ENCODE data around the gene GRIN3B. TPM values are rescaled to one million over a fixed set of nuclear protein-coding genes. Genes with fewer than 3 reads are reported as not detected.

Gene GRIN3B
- total and polyA plus RNA-seq, 9 of the 15 experiments (the other 6 are each of a cell fraction or from before 2014, with no cell fraction given) = 0.06 to 0.95 (median 0.19) TPM; not detected in 6

- TF ChIP-seq TOE1 (IDR thresholded peaks at IDR 0.05; ENCODE audit: borderline replicate concordance) (peak; percentile 47; the same call in 1 of the 2 replicates), TOE1 (CRISPR knock-in tag; IDR thresholded peaks at IDR 0.05; ENCODE audit: borderline replicate concordance, low read depth) (no peak), TCF7 (IDR thresholded peaks at IDR 0.05; ENCODE audit: borderline replicate concordance) (no peak), POLR3A (IDR thresholded peaks at IDR 0.05; ENCODE audit: borderline replicate concordance, extremely low read depth, insufficient read depth, insufficient read length) (no peak), PCBP1 (IDR thresholded peaks at IDR 0.05; ENCODE audit: low read depth, low read length, poor library complexity, severe bottlenecking) (no peak), HEY1 (CRISPR knock-in tag; IDR thresholded peaks at IDR 0.05; ENCODE audit: borderline replicate concordance) (no peak), ZNF324 (CRISPR knock-in tag; IDR thresholded peaks at IDR 0.05) (no peak), YBX1 (IDR thresholded peaks at IDR 0.05) (no peak), BRD9 (IDR thresholded peaks at IDR 0.05; ENCODE audit: low read depth, partially characterized antibody) (no peak), THRAP3 (IDR thresholded peaks at IDR 0.05; ENCODE audit: borderline replicate concordance) (no peak), PRDM10 (IDR thresholded peaks at IDR 0.05; ENCODE audit: partially characterized antibody) (no peak), ETV5 (CRISPR knock-in tag; IDR thresholded peaks at IDR 0.05; ENCODE audit: low read depth) (no peak), ZNF224 (CRISPR knock-in tag; IDR thresholded peaks at IDR 0.05) (no peak), ZZZ3 (IDR thresholded peaks at IDR 0.05) (no peak), ZFP91 (CRISPR knock-in tag; IDR thresholded peaks at IDR 0.05) (no peak), ZNF518B (CRISPR knock-in tag; IDR thresholded peaks at IDR 0.05) (no peak), LCOR (CRISPR knock-in tag; IDR thresholded peaks at IDR 0.05) (no peak)
Observed at GRCh38 chr19:1019980-1020867, 20.0 kb downstream of the GRIN3B start (continued).

All from K562 (cell line).